B cell (primary cell): Measurements from ENCODE around the gene RASGRP2. TPM values are rescaled to one million over a fixed set of nuclear protein-coding genes. Genes with fewer than 3 reads are reported as not detected.

Source experiments
- ATAC-seq: fragments of 200-7000 bp; cut with Tn5 transposase; one replicate; pipeline ENCODE4 v1.10.0; 2021; ENCODE audit warnings: low read depth, mild to moderate bottlenecking, moderate number of reproducible peaks, moderate library complexity
- CTCF ChIA-PET: fragments of 350-600 bp; sonication (Branson Sonifier 250); formaldehyde crosslinking; loops from one replicate; lab custom pipeline; 2021; ENCODE audit warnings: antibody characterized with exemption, inconsistent platforms; lab: Charles Lee
- POLR2A ChIA-PET: fragments of 350-600 bp; sonication (Branson Sonifier 250); formaldehyde crosslinking; loops from one replicate; lab custom pipeline; 2021; ENCODE audit warnings: antibody characterized with exemption; lab: Charles Lee
- DNase-seq: peaks from one replicate; pipeline ENCODE4 v3.0.0; 2013
- H2AFZ ChIP-seq: 2 replicates; pipeline ENCODE4 v1.6.1; 2012; ENCODE audit warnings: mild to moderate bottlenecking, low read depth, low read length; ENCODE audit not compliant: insufficient read depth, poor library complexity, severe bottlenecking
- H3K27ac ChIP-seq, 2 donors: 1 replicate in 1 of 2; 2 replicates in 1 of 2; pipeline ENCODE4 v1.5.1; 2012 to 2013; ENCODE audit warnings: low read length in 2 of 2, mild to moderate bottlenecking in 2 of 2, moderate library complexity in 1 of 2
- H3K27me3 ChIP-seq, 4 experiments: fragments of 200-600 bp in 1 of 4; sonication (generic) in 1 of 4; replicated peaks in 1 of 4; 1 replicate in 2 of 4; 2 replicates in 2 of 4; pipeline versions ENCODE4 v1.6.1 to v1.7.0; 2013 to 2016; ENCODE audit warnings: low read length in 3 of 4, mild to moderate bottlenecking in 2 of 4, mixed read lengths in 1 of 4, moderate library complexity in 1 of 4; ENCODE audit not compliant: insufficient read depth in 4 of 4, control insufficient read depth in 3 of 4; ENCODE audit errors: control extremely low read depth in 1 of 4
- H3K36me3 ChIP-seq, 2 experiments: replicated peaks in 1 of 2; 1 replicate in 1 of 2; 2 replicates in 1 of 2; pipeline versions ENCODE4 v1.6.1 to v1.7.1; 2013; ENCODE audit warnings: low read length in 1 of 2; ENCODE audit not compliant: insufficient read depth in 2 of 2, control insufficient read depth in 1 of 2; ENCODE audit errors: control extremely low read depth in 1 of 2, extremely low read depth in 1 of 2
- H3K4me1 ChIP-seq, 2 donors: fragments of 200-600 bp in 1 of 2; sonication (generic) in 1 of 2; 1 replicate in 1 of 2; 2 replicates in 1 of 2; pipeline versions ENCODE4 v1.5.1 to v1.6.1; 2013 to 2017; ENCODE audit warnings: low read length in 2 of 2; ENCODE audit not compliant: control insufficient read depth in 2 of 2, insufficient read depth in 2 of 2
- H3K4me2 ChIP-seq: replicated peaks from 2 replicates; pipeline ENCODE3; 2012; ENCODE audit warnings: mild to moderate bottlenecking, low read depth, low read length; ENCODE audit not compliant: poor library complexity, severe bottlenecking
- H3K4me3 ChIP-seq, 5 experiments: fragments of 200-600 bp in 1 of 5; sonication (generic) in 1 of 5; 1 replicate in 3 of 5; 2 replicates in 2 of 5; pipeline versions ENCODE4 v1.5.1 to v1.7.0; 2011 to 2016; ENCODE audit warnings: low read length in 4 of 5, mild to moderate bottlenecking in 4 of 5, low read depth in 2 of 5, control low read depth in 1 of 5, moderate library complexity in 1 of 5; ENCODE audit not compliant: insufficient read depth in 1 of 5; ENCODE audit errors: control extremely low read depth in 1 of 5, extremely low read depth in 1 of 5
- H3K79me2 ChIP-seq: fragments of 200-600 bp; sonication (generic); one replicate; pipeline ENCODE4 v1.6.0; 2016; ENCODE audit warnings: low read length; ENCODE audit not compliant: control insufficient read depth, insufficient read depth
- H3K9ac ChIP-seq: fragments of 200-600 bp; sonication (generic); 2 replicates; pipeline ENCODE4 v1.6.1; 2017; ENCODE audit warnings: mild to moderate bottlenecking, low read length, moderate library complexity
- H3K9me3 ChIP-seq, 3 donors: one replicate each; pipeline versions ENCODE4 v1.6.1 to v1.7.1; 2013; ENCODE audit warnings: low read length in 2 of 3; ENCODE audit not compliant: control insufficient read depth in 2 of 3, insufficient read depth in 1 of 3; ENCODE audit errors: control extremely low read depth in 1 of 3
- H4K20me1 ChIP-seq: 2 replicates; pipeline ENCODE4 v1.6.0; 2012; ENCODE audit warnings: mild to moderate bottlenecking, low read length; ENCODE audit not compliant: insufficient read depth, control insufficient read depth, poor library complexity, severe bottlenecking
- H3K27ac Mint-ChIP-seq: one replicate; pipeline ENCODE4 v1.8.0; 2021; ENCODE audit warnings: mixed read lengths
- H3K27me3 Mint-ChIP-seq: one replicate; pipeline ENCODE4 v1.8.0; 2021; ENCODE audit warnings: mixed read lengths
- H3K4me1 Mint-ChIP-seq: one replicate; pipeline ENCODE4 v1.8.0; 2021; ENCODE audit warnings: mixed read lengths
- H3K4me3 Mint-ChIP-seq: one replicate; pipeline ENCODE4 v1.8.0; 2021; ENCODE audit warnings: mixed read lengths
- H3K9me3 Mint-ChIP-seq: one replicate; pipeline ENCODE4 v1.8.0; 2022; ENCODE audit warnings: mixed read lengths; ENCODE audit not compliant: insufficient read depth
- EZH2 ChIP-seq: IDR thresholded peaks from 2 replicates; pipeline ENCODE4 v1.6.1; 2012; ENCODE audit warnings: borderline replicate concordance, low read depth, mild to moderate bottlenecking, moderate library complexity, low read length; ENCODE audit not compliant: insufficient read depth, poor library complexity, severe bottlenecking
- WGBS: methylation state at CpG from one replicate; pipeline ENCODE4 v1.1.5; 2013; ENCODE audit warnings: missing lambda C conversion rate; ENCODE audit not compliant: insufficient coverage; 5-methylcytosine and 5-hydroxymethylcytosine counted together
- intact Hi-C: fragments of 100-400 bp; cut with micrococcal nuclease; formaldehyde crosslinking; loops from one replicate; pipeline ENCODE4 v1.10.0; 2022
- polyA plus RNA-seq: library from polyadenylated mRNA; depleted of rRNA; stranded (reverse); fragments of >200 nt; gene quantifications from 2 replicates; pipeline ENCODE4 v1.2.3, GENCODE V29; 2012
- total RNA-seq, 2 donors: library from RNA; stranded (reverse); fragments of 120-200 nt in 1 of 2; gene quantifications; 1 replicate in 1 of 2; 2 replicates in 1 of 2; pipeline versions ENCODE4 v1.2.3 to v1.2.4, GENCODE V29; 2013 to 2022
- TF ChIP-seq, protein P1 (sequence below): fragments of 200-600 bp; IDR thresholded peaks from one replicate; pipeline ENCODE4 v1.8.0; 2022; ENCODE audit warnings: antibody characterized with exemption, mild to moderate bottlenecking

The RASGRP2 gene
- total and polyA plus RNA-seq, 2 donors (not counting 1 experiment from before 2014, with no cell fraction given), result 628 to 1,139 TPM

DNA sequence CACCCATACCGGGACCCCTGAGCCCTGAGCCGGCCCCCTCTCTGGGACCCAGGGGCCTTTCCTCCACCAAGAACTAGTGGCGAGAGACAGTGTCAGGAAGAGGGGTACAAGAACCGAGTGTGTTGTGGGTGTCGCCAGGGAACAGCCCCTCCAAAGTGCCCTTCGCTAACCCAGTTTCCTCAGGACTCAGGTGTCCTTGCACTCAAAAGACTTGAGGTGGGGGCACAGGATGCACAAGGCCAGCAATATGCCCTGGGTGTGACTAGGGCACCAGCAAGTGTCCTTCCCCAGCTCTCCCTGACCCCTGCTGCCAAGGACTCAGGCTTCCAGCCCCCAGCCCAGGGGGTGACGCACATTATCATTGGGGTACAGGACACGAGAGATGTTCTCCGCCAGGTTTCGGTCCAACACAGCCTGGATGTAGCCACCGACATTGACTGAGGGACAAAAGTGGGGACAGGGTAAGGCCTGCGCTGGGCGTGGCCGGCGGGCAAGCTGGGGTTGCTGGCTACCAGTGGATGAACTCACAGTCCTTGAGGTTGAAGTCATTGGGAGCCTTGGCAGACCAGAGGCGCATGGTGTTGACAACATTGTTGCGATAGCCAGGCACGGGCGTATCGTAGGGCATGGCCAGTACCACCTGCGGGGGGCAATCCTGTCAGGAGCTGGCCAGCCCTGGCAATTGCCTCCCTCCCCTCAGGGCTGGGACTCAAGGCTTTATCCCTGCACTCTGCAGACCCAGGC, 11.1 kb upstream of the RASGRP2 start:
- Histone ChIP-seq H3K4me3 (no peak overlapping the region), H3K79me2 (peaks cover 77% of the 10 kb centered on the region), H3K36me3 (peaks cover 0 to 27% of the 10 kb centered on the region in 2 experiments), H3K4me1 (peaks cover 10 to 26% of the 10 kb centered on the region in 2 donors), H3K9ac (no peak overlapping the region), H3K27ac (no peak overlapping the region), H3K9me3 (no peaks in the 10 kb centered on the region), H3K4me2 (no peak overlapping the region), H3K27me3 (no peaks in the 10 kb centered on the region), H2AFZ (no peak overlapping the region), H4K20me1 (no peaks in the 10 kb centered on the region)
- TF ChIP-seq EZH2, result no peak
- TF ChIP-seq, protein P1, sequence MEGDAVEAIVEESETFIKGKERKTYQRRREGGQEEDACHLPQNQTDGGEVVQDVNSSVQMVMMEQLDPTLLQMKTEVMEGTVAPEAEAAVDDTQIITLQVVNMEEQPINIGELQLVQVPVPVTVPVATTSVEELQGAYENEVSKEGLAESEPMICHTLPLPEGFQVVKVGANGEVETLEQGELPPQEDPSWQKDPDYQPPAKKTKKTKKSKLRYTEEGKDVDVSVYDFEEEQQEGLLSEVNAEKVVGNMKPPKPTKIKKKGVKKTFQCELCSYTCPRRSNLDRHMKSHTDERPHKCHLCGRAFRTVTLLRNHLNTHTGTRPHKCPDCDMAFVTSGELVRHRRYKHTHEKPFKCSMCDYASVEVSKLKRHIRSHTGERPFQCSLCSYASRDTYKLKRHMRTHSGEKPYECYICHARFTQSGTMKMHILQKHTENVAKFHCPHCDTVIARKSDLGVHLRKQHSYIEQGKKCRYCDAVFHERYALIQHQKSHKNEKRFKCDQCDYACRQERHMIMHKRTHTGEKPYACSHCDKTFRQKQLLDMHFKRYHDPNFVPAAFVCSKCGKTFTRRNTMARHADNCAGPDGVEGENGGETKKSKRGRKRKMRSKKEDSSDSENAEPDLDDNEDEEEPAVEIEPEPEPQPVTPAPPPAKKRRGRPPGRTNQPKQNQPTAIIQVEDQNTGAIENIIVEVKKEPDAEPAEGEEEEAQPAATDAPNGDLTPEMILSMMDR, result no peak
- H3K4me3 Mint-ChIP-seq, result no peak overlapping the region
- DNase-seq (no peak), ATAC-seq (no peak)
- no peaks in the 10 kb centered on the region for H3K9me3 Mint-ChIP-seq
- intact Hi-C loops, result no loop called here
- CTCF ChIA-PET, result no interaction called here
- H3K27ac Mint-ChIP-seq, result peak overlapping the region; percentile 53
- no peaks in the 10 kb centered on the region for H3K27me3 Mint-ChIP-seq
- 97% methylated on average over 19 of the region's 21 CpGs for WGBS
- POLR2A ChIA-PET, result interaction anchor here (1.6 kb wide), 1 partner anchor 10 kb away, joined by 8 read pairs; no protein-coding TSS in a partner anchor
- peaks cover 36% of the 10 kb centered on the region for H3K4me1 Mint-ChIP-seq
